H1 (cell line): ENCODE measurements around the gene AK5. TPM values are rescaled to one million over a fixed set of nuclear protein-coding genes. Genes with fewer than 3 reads are reported as not detected.

Experiments used
- CBX8 ChIP-seq: fragments of 300-800, 300-1000 bp; sonication (generic); IDR thresholded peaks from 2 replicates; pipeline ENCODE4 v1.7.1; 2016; ENCODE audit warnings: low read depth, low read length, borderline replicate concordance
- CEBPB ChIP-seq: IDR thresholded peaks from 2 replicates; pipeline ENCODE4 v1.6.1; 2012; ENCODE audit warnings: low read depth, low read length
- JUN ChIP-seq: IDR thresholded peaks from 2 replicates; pipeline ENCODE4 v1.6.1; 2011; ENCODE audit warnings: low read depth, mild to moderate bottlenecking, improper control_type of control experiment, low read length
- KDM1A ChIP-seq: fragments of 200-600, 300-600 bp; sonication (generic); IDR thresholded peaks from 2 replicates; pipeline ENCODE4 v1.7.1; 2016; ENCODE audit warnings: mild to moderate bottlenecking, low read length, borderline replicate concordance
- KDM5A ChIP-seq: fragments of 200-600 bp; IDR thresholded peaks from 2 replicates; pipeline ENCODE4 v1.7.1; 2012; ENCODE audit warnings: mild to moderate bottlenecking, low read length, inconsistent platforms, mixed read lengths
- SIRT6 ChIP-seq: IDR thresholded peaks from one replicate; pipeline ENCODE4 v1.7.1; 2012; ENCODE audit warnings: low read length, inconsistent platforms
- SP1 ChIP-seq: IDR thresholded peaks from 2 replicates; pipeline ENCODE4 v1.6.1; 2011; ENCODE audit warnings: low read depth, low read length
- SP4 ChIP-seq: IDR thresholded peaks from 2 replicates; pipeline ENCODE4 v1.6.1; 2012; ENCODE audit warnings: low read length, inconsistent platforms
- SUZ12 ChIP-seq: fragments of 200-600 bp; sonication (generic); IDR thresholded peaks from 2 replicates; pipeline ENCODE4 v1.6.1; 2012; ENCODE audit warnings: mild to moderate bottlenecking, inconsistent platforms, low read length, moderate library complexity, mixed read lengths
- TCF12 ChIP-seq: IDR thresholded peaks from 2 replicates; pipeline ENCODE4 v1.6.1; 2011; ENCODE audit warnings: low read depth, mild to moderate bottlenecking, low read length
- TEAD4 ChIP-seq: IDR thresholded peaks from 2 replicates; pipeline ENCODE4 v1.6.1; 2012; ENCODE audit warnings: low read depth, low read length, inconsistent platforms, mixed read lengths
- polyA plus RNA-seq, 7 experiments: library from polyadenylated mRNA; depleted of rRNA in 3 of 7; stranded (reverse) in 5 of 7; unstranded in 2 of 7; fragments of >200 nt in 5 of 7; fragments of 200-250 nt in 2 of 7; gene quantifications; 1 replicate in 5 of 7; 2 replicates in 1 of 7; 4 replicates in 1 of 7; pipeline versions ENCODE4 v1.2.1 to v1.2.3, GENCODE V29; 2011 to 2013; ENCODE audit warnings: missing spikeins in 2 of 7, mixed read lengths in 2 of 7
- total RNA-seq: library from RNA; stranded (reverse); fragmentation: NEBNext Ultra II Directional; extraction: Animal tissue kit (Norgen Biotek cat#: 25700); gene quantifications from 2 replicates; pipeline ENCODE4 v1.2.1, GENCODE V29; 2021
- TF ChIP-seq, protein P1 (sequence below): fragments of 300-600 bp; sonication (generic); IDR thresholded peaks from 2 replicates; pipeline ENCODE4 v1.7.1; 2012; ENCODE audit warnings: low read length, moderate library complexity, mild to moderate bottlenecking, inconsistent platforms; ENCODE audit not compliant: insufficient replicate concordance

Gene AK5
- total and polyA plus RNA-seq, 2 of the 8 experiments (the other 6 are each of a cell fraction or from before 2014, with no cell fraction given) = 2.0 to 7.1 TPM

DNA sequence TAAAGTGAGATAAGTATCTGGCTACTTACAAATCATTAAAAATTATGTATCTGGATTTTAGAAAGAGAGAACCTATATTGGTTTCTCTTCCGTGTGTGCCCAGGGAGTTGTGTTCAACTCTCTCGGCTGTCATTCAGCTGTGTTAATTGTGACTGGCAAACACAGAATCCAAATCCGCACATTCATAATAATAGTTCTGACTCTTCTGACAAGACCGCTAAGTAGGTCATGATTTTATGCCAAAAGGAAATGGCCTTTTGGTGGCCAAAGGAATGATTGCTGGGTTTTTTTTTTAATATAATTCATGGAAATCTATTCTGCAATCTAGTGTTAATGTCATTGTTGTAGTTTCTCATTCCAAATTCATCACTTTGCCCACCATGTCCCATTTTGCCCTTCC lies 110.7 kb downstream of the AK5 start (continued):
- TF ChIP-seq, protein P1, sequence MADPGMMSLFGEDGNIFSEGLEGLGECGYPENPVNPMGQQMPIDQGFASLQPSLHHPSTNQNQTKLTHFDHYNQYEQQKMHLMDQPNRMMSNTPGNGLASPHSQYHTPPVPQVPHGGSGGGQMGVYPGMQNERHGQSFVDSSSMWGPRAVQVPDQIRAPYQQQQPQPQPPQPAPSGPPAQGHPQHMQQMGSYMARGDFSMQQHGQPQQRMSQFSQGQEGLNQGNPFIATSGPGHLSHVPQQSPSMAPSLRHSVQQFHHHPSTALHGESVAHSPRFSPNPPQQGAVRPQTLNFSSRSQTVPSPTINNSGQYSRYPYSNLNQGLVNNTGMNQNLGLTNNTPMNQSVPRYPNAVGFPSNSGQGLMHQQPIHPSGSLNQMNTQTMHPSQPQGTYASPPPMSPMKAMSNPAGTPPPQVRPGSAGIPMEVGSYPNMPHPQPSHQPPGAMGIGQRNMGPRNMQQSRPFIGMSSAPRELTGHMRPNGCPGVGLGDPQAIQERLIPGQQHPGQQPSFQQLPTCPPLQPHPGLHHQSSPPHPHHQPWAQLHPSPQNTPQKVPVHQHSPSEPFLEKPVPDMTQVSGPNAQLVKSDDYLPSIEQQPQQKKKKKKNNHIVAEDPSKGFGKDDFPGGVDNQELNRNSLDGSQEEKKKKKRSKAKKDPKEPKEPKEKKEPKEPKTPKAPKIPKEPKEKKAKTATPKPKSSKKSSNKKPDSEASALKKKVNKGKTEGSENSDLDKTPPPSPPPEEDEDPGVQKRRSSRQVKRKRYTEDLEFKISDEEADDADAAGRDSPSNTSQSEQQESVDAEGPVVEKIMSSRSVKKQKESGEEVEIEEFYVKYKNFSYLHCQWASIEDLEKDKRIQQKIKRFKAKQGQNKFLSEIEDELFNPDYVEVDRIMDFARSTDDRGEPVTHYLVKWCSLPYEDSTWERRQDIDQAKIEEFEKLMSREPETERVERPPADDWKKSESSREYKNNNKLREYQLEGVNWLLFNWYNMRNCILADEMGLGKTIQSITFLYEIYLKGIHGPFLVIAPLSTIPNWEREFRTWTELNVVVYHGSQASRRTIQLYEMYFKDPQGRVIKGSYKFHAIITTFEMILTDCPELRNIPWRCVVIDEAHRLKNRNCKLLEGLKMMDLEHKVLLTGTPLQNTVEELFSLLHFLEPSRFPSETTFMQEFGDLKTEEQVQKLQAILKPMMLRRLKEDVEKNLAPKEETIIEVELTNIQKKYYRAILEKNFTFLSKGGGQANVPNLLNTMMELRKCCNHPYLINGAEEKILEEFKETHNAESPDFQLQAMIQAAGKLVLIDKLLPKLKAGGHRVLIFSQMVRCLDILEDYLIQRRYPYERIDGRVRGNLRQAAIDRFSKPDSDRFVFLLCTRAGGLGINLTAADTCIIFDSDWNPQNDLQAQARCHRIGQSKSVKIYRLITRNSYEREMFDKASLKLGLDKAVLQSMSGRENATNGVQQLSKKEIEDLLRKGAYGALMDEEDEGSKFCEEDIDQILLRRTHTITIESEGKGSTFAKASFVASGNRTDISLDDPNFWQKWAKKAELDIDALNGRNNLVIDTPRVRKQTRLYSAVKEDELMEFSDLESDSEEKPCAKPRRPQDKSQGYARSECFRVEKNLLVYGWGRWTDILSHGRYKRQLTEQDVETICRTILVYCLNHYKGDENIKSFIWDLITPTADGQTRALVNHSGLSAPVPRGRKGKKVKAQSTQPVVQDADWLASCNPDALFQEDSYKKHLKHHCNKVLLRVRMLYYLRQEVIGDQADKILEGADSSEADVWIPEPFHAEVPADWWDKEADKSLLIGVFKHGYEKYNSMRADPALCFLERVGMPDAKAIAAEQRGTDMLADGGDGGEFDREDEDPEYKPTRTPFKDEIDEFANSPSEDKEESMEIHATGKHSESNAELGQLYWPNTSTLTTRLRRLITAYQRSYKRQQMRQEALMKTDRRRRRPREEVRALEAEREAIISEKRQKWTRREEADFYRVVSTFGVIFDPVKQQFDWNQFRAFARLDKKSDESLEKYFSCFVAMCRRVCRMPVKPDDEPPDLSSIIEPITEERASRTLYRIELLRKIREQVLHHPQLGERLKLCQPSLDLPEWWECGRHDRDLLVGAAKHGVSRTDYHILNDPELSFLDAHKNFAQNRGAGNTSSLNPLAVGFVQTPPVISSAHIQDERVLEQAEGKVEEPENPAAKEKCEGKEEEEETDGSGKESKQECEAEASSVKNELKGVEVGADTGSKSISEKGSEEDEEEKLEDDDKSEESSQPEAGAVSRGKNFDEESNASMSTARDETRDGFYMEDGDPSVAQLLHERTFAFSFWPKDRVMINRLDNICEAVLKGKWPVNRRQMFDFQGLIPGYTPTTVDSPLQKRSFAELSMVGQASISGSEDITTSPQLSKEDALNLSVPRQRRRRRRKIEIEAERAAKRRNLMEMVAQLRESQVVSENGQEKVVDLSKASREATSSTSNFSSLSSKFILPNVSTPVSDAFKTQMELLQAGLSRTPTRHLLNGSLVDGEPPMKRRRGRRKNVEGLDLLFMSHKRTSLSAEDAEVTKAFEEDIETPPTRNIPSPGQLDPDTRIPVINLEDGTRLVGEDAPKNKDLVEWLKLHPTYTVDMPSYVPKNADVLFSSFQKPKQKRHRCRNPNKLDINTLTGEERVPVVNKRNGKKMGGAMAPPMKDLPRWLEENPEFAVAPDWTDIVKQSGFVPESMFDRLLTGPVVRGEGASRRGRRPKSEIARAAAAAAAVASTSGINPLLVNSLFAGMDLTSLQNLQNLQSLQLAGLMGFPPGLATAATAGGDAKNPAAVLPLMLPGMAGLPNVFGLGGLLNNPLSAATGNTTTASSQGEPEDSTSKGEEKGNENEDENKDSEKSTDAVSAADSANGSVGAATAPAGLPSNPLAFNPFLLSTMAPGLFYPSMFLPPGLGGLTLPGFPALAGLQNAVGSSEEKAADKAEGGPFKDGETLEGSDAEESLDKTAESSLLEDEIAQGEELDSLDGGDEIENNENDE = no peak
- TF ChIP-seq TCF12 (no peak), CEBPB (no peak), KDM5A (no peak), SIRT6 (no peak), CBX8 (no peak), TEAD4 (no peak), JUN (no peak), SP1 (no peak), SP4 (no peak), KDM1A (no peak), SUZ12 (no peak)
- TF ChIP-seq, all 59 proteins: peak for 0
